ENCODE results near the gene RTN4R.
"Not testable (repeated sequence)": the region's sequence is repeated elsewhere in the genome, so short reads cannot be mapped to it uniquely, and the experiment has no call there.

The RTN4R gene

DNA sequence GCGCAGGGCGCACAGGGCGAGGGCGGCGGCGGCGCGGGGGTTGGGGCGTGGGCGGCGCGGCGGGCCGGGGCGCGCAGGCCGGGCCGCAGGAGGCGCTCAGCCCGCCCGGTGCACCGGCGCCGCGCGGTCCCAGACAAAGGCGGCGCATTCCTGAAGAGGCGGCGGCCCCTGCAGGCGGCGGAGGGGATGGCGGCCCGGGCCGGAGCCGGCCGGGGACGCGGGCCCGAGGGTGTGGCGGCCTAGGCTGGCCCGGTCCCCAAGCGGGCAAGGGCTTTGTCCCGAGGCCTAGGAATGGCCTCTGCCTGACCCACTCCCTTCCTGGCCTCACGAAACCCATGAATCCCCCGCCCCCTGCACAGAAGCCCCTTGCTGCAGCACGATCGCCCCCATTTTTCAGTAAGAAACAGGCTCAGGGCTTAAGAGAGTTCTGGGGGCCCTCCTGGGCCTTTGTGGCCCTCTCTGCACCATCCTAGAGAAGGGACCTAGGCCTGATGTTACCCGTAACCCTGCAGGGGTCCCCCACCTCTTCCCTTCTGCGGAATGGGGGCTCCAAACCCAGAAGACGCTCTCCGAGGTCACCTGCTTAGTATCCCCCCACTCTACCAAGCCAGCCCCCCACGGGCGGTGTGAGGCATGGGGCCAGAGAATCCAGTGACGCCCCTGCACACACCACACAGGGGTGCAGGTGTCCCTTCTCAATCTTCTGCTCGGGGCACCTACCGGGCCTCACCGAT lies at the start of gene RTN4R:
RTN4R (minus strand) TSS at position 40 of the 734 bp plus-strand sequence. CDS start 226 bp downstream, outside the sequence.
- POLR2A ChIA-PET, result no interaction called here
- DNase-seq (ENCODE audit: extremely low spot score), result peak; percentile 85

DNA sequence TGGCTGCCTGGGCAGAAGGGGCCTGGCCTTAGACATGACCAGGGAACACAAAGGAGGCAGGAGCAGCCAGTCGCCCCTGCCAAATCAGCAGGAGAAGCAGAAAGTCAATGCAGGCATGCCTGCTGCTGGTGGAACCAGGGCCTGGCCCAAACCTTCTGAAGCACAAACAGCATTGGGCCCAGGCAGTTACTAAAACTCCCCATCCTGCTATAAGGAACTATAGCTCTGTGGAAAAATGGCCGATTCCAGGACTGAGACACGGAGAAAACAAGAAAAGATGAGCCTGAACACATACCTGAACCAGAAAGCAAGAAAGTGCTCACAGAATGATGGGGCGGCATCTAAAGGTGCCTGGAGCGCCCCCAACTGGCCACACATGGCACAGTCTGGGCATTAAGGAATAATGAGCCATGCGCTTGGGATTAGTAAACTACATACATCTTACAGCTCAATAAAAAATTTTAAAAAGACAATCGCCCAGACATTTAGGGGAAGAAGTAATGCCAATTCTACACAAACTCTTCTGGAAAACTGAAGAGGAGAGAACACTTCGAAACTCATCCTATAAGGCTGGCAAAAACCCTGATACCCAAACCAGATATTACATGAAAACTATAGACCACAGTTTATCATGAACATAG lies 49.4 kb upstream of the RTN4R start:
- not testable (repeated sequence) for DNase-seq (ENCODE audit: extremely low spot score)

More for the DNA sequence above, at the start of gene RTN4R:
- TF ChIP-seq HDGF (IDR thresholded peaks at IDR 0.05; ENCODE audit: borderline replicate concordance) (no peak), TARDBP (IDR thresholded peaks at IDR 0.05) (no peak), SP1 (IDR thresholded peaks at IDR 0.05) (no peak), L3MBTL2 (conservative IDR thresholded peaks at IDR 0.05) (no peak), ZNF384 (IDR thresholded peaks at IDR 0.05) (no peak), LEF1 (IDR thresholded peaks at IDR 0.05; ENCODE audit: borderline replicate concordance) (no peak), PKNOX1 (IDR thresholded peaks at IDR 0.05) (no peak), SUZ12 (IDR thresholded peaks at IDR 0.05) (no peak), BHLHE40 (IDR thresholded peaks at IDR 0.05; ENCODE audit: borderline replicate concordance) (no peak), CTBP1 (IDR thresholded peaks at IDR 0.05; ENCODE audit: borderline replicate concordance) (no peak), FOXM1 (IDR thresholded peaks at IDR 0.05; ENCODE audit: borderline replicate concordance) (no peak), FOXK2 (IDR thresholded peaks at IDR 0.05) (no peak), ARNT (IDR thresholded peaks at IDR 0.05) (no peak), ELF4 (IDR thresholded peaks at IDR 0.05) (no peak), NFRKB (IDR thresholded peaks at IDR 0.05) (no peak), FOXA1 (IDR thresholded peaks at IDR 0.05) (no peak)
- CTCF ChIA-PET, result interaction anchor here (0.5 kb wide), 1 partner anchor 31 kb away, joined by 4 read pairs; no protein-coding TSS in a partner anchor

DNA sequence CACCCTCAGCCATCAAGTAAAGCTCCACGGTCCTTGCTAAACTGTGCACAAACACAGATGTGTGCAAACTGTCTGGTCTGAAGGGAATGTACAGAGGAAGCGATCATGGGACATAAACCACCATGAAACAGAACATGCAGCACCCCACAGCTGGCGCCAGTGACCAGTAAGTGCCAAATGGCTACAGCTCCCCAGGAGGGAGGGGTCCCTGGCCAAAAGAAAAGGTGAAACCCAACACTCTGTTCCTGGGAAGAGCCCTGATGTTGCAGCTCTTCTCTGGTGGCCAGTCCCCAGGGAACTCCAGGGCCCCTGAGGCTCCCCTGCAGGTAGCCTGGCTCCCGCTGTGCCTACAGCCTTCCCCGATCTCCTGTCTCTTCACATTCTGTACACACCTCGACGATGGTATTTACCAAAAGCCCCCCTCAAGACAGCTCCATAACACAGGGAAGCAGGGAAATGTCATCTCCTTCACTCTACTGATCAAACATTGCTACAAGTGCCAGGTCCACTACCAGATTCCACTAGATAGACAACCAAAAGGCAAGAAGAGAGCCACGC lies 48.8 kb upstream of the RTN4R start:
- ChIA-PET POLR2A (no interaction called here), CTCF (interaction anchor here (0.6 to 1.3 kb wide), 2 partner anchors 25 to 79 kb away, joined by 3 read pairs; no protein-coding TSS in a partner anchor)
- TF ChIP-seq TARDBP (IDR thresholded peaks at IDR 0.05) (no peak), BHLHE40 (IDR thresholded peaks at IDR 0.05; ENCODE audit: borderline replicate concordance) (no peak), NFRKB (IDR thresholded peaks at IDR 0.05) (no peak), FOXK2 (IDR thresholded peaks at IDR 0.05) (no peak), ZNF384 (IDR thresholded peaks at IDR 0.05) (no peak), L3MBTL2 (conservative IDR thresholded peaks at IDR 0.05) (no peak), SP1 (IDR thresholded peaks at IDR 0.05) (no peak), ELF4 (IDR thresholded peaks at IDR 0.05) (no peak), LEF1 (IDR thresholded peaks at IDR 0.05; ENCODE audit: borderline replicate concordance) (no peak), ARNT (IDR thresholded peaks at IDR 0.05) (no peak), CTBP1 (IDR thresholded peaks at IDR 0.05; ENCODE audit: borderline replicate concordance) (no peak), HDGF (IDR thresholded peaks at IDR 0.05; ENCODE audit: borderline replicate concordance) (no peak), FOXA1 (IDR thresholded peaks at IDR 0.05) (no peak), SUZ12 (IDR thresholded peaks at IDR 0.05) (no peak), PKNOX1 (IDR thresholded peaks at IDR 0.05) (no peak)
- DNase-seq (ENCODE audit: extremely low spot score), result no peak

More for the DNA sequence above, 49.4 kb upstream of the RTN4R start:
- CTCF ChIA-PET, result interaction anchor here (0.5 to 0.6 kb wide), 2 partner anchors 26 to 77 kb away, joined by 3 to 5 read pairs; no protein-coding TSS in a partner anchor
- POLR2A ChIA-PET, result not testable (repeated sequence)

DNA sequence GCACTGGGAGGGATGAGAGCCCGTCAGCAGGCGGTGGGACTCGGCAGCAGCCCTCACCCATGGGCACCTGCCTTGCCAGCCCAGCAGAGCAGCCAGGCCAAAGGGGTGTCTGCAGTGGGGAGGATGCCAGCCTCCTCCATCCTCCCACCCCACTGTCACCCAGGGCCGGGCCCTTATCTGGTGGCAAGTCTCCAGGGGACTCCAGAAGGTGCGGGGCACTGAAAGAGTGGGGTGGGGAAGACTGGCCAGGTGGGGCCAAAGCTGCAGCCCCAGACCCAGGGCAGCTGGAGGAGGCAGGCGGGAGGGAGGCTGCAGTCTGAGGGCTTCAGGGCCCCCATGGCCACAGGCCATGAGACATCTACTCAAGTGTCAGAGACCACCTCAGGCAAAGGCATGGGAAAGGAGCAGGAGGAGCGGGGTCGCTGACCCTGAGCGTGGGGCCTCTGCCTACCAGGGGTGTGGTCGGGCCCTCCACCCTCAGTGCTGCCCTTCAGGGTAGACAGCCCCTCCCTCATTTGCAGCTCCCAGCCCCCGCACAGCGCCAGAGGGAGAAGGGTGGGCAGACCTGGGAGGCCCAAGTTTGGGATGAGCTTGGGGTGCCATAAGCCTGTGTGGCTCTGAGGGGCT lies 48.2 kb upstream of the RTN4R start:
- TF ChIP-seq ARNT (IDR thresholded peaks at IDR 0.05) (no peak), NFRKB (IDR thresholded peaks at IDR 0.05) (no peak), PKNOX1 (IDR thresholded peaks at IDR 0.05) (no peak), BHLHE40 (IDR thresholded peaks at IDR 0.05; ENCODE audit: borderline replicate concordance) (no peak), ELF4 (IDR thresholded peaks at IDR 0.05) (no peak), SUZ12 (IDR thresholded peaks at IDR 0.05) (no peak), L3MBTL2 (conservative IDR thresholded peaks at IDR 0.05) (no peak), ZNF384 (IDR thresholded peaks at IDR 0.05) (no peak), TARDBP (IDR thresholded peaks at IDR 0.05) (no peak), FOXM1 (IDR thresholded peaks at IDR 0.05; ENCODE audit: borderline replicate concordance) (no peak), LEF1 (IDR thresholded peaks at IDR 0.05; ENCODE audit: borderline replicate concordance) (no peak), FOXK2 (IDR thresholded peaks at IDR 0.05) (no peak), CTBP1 (IDR thresholded peaks at IDR 0.05; ENCODE audit: borderline replicate concordance) (no peak), FOXA1 (IDR thresholded peaks at IDR 0.05) (no peak)
- POLR2A ChIA-PET, result no interaction called here
- no peak for DNase-seq (ENCODE audit: extremely low spot score)
- CTCF ChIA-PET, result interaction anchor here (0.6 to 1.3 kb wide), 2 partner anchors 24 to 79 kb away, joined by 3 read pairs; no protein-coding TSS in a partner anchor

All from HEK293T (cell line).